GM13976 (cell line): Measurements from ENCODE around the gene WDR53.
"Not testable (repeated sequence)": the region's sequence is repeated elsewhere in the genome, so short reads cannot be mapped to it uniquely, and the experiment has no call there.

Source experiments
- DNase-seq: peaks from one replicate; pipeline ENCODE4 v3.0.0; 2012; ENCODE audit warnings: low spot score
- CTCF ChIP-seq: IDR thresholded peaks from 2 replicates; pipeline ENCODE4 v1.5.1; 2012; ENCODE audit warnings: borderline replicate concordance, mild to moderate bottlenecking; ENCODE audit not compliant: insufficient read depth; ENCODE audit errors: extremely low read depth, missing control alignments, control extremely low read depth
- in situ Hi-C: fragments of 300-500 bp; cut with MboI; formaldehyde crosslinking; loops from one replicate; pipeline ENCODE4 v1.12.0; 2022; ENCODE audit warnings: low sequenced_read_pairs, mixed read lengths, inconsistent platforms; ENCODE audit not compliant: unreplicated experiment

Gene WDR53

DNA sequence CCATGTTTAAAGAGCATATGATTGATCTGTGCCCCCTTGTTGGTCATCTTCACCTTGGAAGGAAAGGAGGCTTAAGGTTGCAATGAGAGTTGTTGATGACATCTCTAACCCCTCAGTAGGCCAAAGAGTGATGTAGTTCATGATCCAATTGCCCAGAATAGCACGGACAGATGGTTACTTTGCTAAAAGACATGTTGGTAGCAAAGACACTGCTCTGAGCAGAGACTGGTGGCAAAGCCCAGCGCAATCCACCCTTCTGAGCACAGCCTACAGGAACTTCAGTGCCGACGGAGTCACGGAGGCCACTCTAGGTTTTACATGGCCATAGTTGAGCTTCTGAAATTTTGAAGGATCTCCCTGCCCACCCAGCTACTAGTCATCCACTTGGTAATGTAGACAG, 21.9 kb upstream of the WDR53 start:
- in situ Hi-C loops, result no loop called here
- no peak for DNase-seq
- TF ChIP-seq CTCF, result no peak

DNA sequence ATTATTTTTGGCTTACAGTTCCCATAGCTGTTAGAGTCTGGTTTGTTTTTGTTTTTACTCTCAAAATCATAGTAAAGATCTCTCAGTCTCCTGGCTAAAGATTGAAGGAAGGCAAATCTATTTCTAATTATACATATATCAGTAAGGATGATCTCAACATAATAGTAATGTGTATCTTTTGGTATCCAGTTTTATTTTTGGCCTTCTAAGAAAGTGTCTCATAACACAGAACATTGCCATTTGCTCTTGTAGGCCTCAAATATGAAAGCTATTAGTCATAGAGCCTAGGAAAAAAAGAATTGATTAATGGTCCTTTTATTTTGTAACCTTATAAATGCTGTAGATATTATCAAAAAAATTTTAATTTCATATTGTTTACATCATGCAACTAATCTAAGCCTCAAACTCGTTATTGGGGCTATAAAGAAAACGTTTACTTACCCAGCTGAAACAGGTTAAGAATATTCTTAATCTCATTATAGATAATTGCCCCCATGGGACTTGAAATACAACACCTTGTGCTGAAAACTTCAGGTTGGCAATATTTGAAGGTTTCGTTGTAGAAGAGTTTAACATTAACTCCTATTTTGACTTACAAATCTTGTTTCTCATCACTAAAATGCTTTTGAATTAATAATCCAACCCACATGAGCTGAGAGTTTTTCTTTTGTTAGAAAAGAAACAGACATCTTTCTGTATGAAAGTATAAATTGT, 16.8 kb upstream of the WDR53 start:
- DNase-seq, result no peak
- in situ Hi-C loops, result no loop called here
- no peak for TF ChIP-seq CTCF

DNA sequence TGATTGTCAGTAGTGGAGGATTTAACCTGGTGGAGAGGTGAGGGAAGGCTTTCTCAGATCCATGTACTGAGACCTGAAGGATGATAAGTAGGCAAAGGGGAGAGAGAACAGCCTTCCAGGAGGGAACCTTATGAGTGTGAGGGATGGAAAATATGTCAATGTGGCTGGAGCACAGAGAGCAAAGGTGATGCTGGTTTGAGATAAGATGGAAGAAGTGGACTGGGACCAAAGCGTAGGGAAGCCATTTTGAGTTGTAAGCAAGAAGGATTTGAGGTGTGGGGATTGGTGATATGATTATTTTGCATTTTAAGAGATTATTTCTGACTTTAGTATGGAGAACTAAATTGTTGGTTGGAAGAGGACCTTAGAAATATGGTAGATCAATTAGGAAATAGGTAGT, 4.0 kb upstream of the WDR53 start:
- no peak for DNase-seq
- no peak for TF ChIP-seq CTCF
- in situ Hi-C loops, result no loop called here

DNA sequence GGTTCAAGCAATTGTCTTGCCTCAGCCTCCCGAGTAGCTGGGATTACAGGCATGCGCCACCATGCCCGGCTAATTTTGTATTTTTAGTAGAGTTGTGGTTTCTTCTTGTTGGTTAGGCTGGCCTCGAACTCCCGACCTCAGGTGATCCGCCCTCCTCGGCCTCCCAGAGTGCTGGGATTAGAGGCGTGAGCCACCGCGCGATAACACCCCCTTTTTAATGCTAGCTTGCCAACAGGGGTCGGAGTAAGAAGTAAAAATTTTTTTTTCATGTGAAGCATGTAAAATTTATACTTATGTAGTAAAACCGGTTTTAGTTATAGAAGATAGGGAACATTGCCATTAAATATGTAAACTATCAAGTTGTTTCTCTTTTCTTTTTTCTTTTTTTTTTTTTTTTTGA, 2.0 kb upstream of the WDR53 start:
- DNase-seq, in situ Hi-C loops: not testable (repeated sequence)

DNA sequence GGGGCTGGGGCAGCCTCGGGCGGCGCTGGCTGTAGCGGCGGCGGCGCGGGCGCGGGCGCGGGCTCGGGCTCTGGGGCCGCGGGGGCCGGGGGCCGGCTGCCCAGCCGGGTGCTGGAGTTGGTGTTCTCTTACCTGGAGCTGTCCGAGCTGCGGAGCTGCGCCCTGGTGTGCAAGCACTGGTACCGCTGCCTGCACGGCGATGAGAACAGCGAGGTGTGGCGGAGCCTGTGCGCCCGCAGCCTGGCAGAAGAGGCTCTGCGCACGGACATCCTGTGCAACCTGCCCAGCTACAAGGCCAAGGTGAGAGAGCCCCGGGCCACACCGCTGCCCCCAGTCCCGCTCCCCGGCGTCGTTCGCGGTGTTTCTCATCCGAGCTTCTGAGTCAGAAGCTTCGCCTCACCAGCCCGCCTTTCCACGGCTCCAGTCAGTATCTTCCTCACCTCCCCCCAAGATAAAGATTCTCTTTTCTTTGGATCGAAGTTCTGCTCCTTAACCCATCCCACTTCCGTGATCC, 706 bp upstream of the WDR53 start:
- in situ Hi-C loops, result no loop called here
- DNase-seq, result peak; percentile 59
- TF ChIP-seq CTCF, result no peak

GRCh38 chr3:196563721-196564225, 4.6 kb downstream of the WDR53 start:
- TF ChIP-seq CTCF, result no peak
- in situ Hi-C loops, result no loop called here
- no peak for DNase-seq

GRCh38 chr3:196559826-196560225, 8.5 kb downstream of the WDR53 start:
- in situ Hi-C loops, result no loop called here
- no peak for TF ChIP-seq CTCF
- DNase-seq, result no peak
